HG03064 (cell line): ENCODE measurements around the gene CCL2.

Experiments
- ATAC-seq: cut with Tn5 transposase; IDR thresholded peaks from one replicate; pipeline ENCODE4 v1.9.1; 2021; ENCODE audit warnings: low read depth; ENCODE audit not compliant: unreplicated experiment

The CCL2 gene

DNA sequence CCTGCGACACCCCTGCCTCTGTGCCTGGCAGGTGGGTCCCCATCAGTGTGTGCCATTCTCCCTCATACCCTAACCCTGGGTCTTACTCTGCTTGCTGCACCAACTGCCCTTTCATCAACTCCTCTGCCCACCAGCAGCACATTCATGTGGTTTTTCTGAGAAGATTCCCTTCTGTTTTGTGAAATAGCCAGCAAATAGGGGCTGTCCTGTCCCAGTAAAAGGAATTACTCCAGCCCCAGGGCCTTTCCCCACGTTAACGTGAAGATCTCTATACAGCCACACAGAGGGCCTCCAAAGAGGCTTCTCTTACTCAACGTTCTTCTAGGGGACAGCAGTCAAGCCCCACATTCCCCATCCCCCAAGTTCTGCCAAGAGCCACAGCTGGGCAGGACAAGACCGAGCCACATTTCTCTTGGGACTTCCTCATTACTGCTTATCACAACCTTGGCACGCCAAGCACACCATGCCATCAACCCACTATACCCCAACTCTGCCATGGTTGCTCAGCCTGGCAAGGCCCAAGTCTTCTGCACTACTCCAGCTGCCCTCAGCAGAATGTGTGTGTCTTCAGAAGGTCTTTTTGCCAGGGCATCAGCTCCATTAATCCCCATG lies 18.7 kb upstream of the CCL2 start:
- ATAC-seq = no peak

DNA sequence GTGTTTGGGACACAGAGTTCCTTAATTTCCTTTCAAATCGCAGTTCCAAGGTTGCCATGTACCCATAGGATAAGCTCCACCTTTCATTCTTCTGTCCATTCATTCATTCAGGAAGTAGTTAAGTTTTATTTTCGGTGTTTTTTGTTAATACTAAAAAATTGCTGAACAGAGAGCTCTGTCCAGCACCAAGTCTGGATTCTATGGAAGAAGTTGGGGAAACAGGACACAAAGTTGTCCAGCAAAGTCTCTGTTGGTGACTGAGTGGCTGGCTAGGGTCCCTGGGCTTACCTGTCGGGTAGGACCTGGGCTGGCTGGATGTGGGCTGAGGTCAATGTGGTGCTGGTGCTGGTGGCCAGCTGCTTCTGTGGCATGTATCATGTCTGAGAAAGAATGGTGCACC lies 17.6 kb upstream of the CCL2 start:
- no peak for ATAC-seq

DNA sequence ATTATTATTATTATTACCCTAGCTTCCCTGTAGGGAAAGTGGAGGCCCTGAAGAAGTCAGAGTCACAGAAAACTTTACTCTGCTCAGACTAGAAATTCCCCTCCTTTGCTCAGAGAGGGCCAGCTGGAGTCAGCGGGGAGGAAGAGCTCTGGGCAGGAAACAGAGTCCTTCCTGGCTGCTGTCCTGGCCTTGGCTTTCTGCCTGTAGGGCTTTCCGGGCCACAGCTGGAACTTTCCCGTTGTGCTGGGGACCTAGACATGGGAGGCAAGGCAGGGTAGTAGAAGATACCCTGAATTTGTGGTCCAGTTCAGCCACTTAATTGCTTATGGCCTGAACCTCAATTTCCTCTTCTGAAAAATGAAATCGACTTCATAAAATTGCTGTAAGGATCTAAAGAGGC lies 14.0 kb upstream of the CCL2 start:
- ATAC-seq = no peak

DNA sequence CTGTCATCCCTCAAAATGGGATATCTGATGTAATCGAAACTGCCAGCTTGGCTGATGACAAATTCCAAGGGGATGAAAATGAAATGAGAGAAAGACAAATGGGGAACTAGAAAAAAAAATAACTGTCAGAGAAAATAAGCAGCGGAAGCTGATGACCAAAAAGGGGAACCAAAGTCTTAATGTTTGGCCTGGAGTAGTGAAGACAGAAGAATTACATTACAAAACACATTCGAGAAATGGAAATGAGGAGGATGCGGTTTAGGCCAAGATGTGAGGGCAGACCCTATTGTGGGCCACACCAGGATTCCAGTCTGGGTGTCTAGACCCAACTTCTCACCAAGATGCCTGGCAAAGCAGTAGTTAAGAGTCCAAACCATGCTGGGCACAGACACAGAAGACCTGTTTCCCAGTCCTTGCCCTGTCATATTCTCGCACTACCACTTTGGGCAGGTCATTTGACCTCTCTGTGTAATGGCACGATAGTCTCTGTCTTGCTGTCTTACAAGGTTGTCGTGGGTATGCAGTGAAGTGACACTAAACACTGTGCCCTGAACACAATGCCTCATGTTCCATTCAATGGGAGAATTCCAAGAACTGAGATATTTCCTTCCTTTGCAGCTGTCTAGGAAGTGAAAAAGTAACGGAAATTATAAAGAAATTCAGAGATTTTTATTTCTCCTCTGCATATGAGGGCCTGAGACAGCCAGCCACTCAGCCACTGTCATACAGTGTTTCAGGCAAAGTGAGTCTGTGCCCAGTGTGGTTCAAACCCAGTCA lies 12.3 kb upstream of the CCL2 start:
- ATAC-seq = no peak

DNA sequence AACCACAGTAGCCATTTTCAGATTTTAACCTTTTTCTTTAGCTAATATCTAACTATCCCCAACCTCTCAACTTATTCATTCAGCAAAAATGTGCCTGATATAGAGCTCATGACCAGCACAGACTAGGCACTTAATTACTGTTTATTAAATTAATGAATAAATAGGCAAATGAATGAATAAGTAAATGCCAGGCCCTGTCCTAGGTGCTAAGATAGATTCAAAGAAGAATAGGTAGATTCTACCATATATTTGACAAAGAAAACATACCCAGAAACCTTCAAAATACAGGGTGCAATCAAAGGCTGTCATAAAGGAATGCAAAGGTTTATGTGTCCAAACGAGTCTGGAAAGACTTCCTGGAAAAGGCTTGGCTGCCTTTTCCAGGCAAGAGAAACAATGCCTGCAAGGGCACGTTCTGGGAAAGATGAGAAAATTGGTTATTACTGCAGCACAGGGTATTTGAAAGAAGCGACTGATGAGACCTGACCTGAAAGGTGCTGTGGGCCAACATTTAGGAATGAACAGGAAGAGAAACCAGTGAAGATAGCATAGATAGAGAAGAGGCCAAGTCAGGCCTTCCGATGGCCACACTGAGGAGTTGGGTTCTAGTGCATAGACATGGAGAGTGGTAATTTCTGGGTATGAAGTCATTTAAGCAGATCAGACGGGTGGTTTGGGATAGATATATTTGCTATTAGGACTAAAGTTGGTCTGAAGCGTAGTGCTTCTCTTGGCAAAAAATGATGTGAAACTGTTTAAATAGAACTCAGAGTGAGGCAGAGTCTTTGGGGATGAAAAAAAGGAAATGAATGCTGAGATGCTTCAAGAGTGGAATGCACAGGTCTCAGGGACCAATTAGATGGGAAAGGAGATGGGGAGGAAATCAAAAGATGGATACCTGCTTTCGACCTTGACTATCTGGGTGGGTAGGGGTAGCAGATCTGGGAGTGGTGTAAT lies 11.4 kb upstream of the CCL2 start:
- ATAC-seq = no peak

DNA sequence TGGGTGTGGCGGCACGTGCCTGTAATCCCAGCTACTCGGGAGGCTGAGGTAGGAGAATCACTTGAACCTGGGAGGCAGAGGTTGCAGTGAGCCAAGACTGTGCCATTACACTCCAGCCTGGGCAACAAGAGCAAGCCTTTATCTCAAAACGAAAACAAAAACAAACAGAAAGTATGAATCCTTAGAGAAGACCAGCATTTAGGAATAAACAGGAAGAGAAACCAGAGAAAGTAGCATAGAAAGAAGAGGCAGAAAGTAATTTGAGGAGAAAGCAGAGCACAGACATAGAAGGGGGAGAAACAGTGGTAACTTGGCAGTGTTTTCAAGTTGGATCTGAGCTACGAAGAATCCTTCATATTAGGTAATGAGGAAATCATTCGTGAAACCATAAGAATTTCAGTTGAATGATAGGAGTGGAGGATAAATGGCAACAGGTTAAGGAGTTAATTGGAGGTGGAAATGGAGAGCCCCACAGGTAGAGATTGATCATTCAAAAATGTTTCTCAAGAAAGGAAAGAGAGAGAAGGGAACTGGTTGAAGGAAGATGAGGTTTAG lies 9.7 kb upstream of the CCL2 start:
- no peak for ATAC-seq

DNA sequence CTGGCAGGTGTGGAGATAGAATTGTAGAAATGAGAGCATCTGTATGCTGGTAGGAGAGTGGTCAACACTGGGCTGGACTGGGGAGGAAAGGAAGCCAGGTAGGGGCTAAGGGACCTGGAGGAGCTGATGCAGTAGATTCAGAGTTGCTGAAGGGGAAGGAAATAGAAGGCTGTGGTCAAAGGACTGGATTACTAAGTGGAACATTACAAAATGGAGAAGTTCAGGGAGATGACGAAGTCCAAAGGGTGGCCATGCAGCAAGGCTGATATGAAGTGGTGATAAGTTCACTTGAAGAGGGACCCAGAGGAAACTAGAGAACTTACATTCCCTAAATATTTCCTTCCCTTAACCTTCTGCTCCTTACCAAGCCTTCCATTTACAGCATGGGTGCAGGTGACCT lies 8.6 kb upstream of the CCL2 start:
- no peak for ATAC-seq

DNA sequence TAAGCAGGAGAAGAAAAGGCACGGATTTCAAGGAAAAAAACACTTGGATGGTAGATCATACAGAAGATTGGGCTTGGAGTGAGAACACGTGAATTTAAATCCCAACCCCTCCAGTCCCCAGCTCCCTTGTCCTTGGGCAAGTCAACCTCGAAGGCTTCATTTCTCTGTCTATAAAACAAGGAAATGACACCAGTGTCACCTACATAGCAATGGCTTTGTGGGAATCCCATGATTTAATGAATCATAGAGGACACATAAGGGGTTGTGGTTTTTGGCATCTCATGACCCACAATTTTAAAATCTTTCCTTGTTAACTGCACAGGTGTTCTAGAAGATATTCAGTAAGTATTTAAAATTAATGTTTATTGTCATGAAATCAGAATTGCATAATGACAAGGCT lies 8.2 kb upstream of the CCL2 start:
- ATAC-seq = no peak

DNA sequence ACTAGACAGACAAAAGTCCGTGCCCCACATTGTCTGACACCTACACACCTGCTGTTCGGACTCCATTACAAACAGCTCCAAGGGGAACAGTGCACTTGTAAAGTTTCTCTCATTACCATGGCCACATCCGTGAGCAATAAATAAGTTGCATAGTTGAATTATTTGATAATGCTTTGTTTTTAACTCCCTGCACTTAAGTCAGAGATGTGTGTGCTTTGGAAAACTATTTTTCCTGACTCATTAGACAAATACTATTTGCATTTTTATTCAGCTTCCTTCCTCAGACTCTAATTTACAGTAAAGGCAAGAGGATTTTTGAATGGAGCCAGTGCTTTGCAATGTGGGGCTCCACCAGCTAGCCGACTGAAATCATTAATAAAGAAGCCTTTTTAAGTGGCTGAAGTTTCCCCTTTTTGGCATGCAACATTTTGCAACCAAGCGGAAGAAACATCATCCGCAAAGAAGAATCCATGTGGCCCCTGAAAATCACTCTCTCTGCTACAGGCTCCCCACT lies 6.5 kb upstream of the CCL2 start:
- no peak for ATAC-seq

DNA sequence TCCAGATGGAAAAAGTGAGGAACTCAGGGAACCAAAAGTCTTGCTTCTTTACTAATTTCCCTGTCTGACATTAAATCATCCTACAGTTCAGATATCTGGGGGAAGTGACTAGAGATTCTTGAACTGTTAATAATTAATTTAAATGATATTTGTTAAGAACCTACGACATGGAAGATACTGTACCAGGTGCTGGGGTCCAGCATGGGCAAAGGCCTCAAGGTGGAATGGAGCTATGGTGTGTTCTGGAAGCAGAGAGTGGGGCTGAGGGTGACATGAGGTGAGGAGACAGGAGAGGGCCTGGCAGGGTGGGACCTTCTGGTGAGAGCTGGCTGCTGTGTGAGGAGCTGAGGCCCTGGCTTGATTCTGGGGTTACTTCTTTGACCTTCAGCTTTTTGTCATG lies 6.0 kb upstream of the CCL2 start:
- ATAC-seq = no peak

DNA sequence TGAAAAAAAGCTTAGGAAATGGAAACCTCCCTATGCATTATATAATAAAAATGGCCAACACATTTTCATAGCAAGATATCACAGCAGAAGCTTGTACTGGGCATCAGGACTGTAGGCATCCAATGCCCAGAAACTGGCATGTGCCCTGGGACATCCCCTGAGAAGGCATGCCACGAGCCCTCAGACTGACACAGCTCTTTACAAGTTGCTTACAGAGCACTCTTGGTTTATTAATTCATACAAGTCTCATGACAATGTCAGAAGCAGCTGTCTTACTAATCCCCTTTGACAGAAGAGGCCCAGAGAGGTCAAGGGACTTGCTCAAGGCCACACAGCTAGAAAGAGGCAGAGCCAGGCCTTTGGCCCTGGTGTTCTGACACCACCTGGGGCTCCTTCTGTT lies 5.6 kb upstream of the CCL2 start:
- no peak for ATAC-seq

DNA sequence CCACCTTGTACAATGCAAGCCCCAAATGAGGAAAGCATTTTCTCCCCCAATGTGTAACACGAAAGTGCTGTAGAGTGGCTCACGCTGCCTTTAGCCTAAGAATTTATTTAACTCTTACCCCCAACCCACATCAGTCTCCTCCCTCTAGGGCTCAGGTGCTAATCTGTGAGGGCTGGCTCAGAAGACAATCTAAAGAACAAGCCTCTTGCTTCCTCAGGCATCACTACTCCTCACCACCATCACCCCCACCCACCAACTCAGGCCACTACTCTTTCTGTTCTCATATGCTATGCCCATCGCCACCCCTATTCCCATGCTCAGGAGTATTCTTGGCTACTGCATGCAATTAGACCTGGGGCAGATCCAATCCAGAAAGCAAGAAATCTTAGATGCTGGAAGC lies 3.9 kb upstream of the CCL2 start:
- ATAC-seq = no peak

DNA sequence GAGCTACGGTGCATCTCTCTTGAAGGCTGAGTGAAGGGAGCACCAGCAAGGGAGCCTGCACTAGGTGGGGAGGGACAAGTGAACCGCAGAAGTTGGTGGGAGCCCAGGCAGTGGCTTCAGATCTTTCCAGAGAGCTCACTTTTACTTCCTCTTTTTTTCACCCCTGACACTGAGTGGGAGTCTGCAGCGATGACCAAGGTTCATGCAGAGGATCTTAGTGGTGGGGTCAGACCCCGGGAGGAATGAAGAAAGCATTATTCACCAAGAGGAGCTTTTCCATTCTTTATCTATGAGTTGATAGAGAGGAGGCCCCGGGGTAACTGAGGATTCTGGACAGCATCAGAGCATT lies 3.0 kb upstream of the CCL2 start:
- ATAC-seq = no peak

DNA sequence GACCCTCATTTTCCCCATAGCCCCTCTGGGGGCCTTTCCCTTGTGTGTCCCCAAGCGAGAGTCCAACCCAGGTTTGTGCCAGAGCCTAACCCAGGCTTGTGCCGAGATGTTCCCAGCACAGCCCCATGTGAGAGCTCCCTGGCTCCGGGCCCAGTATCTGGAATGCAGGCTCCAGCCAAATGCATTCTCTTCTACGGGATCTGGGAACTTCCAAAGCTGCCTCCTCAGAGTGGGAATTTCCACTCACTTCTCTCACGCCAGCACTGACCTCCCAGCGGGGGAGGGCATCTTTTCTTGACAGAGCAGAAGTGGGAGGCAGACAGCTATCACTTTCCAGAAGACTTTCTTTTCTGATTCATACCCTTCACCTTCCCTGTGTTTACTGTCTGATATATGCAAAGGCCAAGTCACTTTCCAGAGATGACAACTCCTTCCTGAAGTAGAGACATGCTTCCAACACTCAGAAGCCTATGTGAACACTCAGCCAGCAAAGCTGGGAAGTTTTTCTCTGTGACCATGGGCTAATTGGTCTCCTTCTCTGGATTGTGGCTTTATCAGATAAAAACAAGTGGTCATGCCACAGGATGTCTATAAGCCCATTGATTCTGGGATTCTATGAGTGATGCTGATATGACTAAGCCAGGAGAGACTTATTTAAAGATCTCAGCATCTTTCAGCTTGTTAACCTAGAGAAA lies 2.5 kb upstream of the CCL2 start:
- no peak for ATAC-seq

DNA sequence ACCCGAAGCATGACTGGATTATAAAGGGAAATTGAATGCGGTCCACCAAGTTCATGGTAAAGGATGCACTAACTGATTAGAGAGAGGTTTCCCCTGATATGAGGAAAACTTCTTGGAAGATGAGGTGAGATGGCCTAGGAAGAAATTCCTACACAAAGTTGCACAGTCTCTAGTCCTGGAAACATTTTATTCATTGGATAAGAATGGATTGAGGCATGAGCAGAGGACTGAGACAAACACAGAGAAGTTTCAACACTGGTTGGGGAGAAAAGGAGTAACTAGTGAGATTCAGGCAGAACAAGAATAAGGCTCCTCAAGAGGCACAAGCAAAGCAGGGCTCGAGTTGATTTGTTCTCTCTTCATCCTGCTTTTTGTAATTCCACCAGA lies 2.0 kb upstream of the CCL2 start:
- ATAC-seq = no peak

DNA sequence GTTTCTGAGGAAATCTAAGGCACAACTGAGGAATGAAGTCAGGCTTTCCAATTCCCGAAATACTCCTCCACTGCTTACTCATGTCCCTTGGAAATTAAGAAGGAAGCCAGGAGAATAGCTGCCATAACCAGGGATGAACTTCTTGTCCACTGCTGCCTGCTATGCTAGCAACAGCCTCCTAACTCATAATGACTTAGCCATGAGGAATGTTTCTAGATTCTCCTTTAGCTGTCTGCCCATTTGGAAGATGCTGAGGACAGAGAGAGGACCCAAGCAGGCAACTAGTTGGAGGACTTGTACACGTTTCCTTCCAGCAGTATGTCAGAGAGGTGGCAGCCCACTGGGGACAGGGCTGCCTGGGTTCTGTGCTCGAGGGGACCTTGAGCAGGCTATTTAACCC lies 939 bp upstream of the CCL2 start:
- ATAC-seq = no peak

DNA sequence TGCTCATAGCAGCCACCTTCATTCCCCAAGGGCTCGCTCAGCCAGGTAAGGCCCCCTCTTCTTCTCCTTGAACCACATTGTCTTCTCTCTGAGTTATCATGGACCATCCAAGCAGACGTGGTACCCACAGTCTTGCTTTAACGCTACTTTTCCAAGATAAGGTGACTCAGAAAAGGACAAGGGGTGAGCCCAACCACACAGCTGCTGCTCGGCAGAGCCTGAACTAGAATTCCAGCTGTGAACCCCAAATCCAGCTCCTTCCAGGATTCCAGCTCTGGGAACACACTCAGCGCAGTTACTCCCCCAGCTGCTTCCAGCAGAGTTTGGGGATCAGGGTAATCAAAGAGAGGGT lies 272 bp downstream of the CCL2 start:
- ATAC-seq = no peak

DNA sequence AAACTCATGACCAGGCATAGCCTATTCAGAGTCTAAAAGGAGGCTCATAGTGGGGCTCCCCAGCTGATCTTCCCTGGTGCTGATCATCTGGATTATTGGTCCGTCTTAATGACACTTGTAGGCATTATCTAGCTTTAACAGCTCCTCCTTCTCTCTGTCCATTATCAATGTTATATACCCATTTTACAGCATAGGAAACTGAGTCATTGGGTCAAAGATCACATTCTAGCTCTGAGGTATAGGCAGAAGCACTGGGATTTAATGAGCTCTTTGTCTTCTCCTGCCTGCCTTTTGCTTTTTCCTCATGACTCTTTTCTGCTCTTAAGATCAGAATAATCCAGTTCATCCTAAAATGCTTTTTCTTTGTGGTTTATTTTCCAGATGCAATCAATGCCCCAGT lies 756 bp downstream of the CCL2 start:
- no peak for ATAC-seq

DNA sequence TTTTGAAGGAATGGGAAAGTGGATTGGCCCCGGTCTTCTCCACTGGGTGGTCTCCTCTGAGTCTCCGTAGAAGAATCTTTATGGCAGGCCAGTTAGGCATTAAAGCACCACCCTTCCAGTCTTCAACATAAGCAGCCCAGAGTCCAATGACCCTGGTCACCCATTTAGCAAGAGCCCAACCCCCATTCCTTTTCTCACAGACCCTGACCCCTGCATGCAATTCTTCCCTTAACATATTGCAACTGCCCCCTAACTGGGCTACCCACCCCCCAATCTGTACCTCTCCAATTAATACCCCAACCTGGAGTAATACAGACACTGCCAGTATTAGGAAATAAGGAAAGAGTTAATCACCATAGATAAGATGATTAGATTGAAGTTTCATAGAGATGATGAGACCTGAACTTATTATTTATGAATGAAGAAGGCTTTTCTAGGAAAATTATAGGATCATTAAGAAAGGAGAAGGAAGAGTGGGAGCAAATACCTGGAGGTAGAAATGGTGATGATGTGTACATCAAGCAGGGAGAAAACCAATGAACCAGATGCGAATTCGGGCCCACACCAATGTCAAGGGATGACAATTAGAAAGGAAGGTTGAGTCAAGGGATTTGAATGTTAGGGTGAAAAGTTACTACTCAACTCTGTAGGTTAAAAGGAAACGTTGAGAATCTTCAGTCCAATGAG lies 2.4 kb downstream of the CCL2 start:
- no peak for ATAC-seq

DNA sequence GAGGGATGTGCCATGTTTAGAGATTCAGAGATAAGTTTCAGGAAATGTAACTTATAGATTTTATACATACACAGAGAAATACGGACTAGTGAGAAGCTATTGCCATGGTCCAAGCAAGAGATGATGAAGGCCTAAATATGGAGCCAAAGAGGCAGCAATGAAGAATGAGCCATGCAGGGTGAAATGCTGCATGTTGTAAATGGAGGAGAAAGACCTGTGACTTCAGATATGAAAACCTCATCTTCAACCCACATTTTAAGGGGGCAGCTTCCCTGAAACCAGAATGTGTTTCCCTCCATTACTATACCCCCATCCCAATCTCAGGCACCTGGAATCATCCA lies 2.9 kb downstream of the CCL2 start:
- no peak for ATAC-seq
